Ovary (tissue), 3 donors: ENCODE results near the gene CLIC3.

Experiments used
- CTCF ChIP-seq, 3 donors: fragments of 450-650 bp in 2 of 3; fragments of 200-600 bp in 1 of 3; IDR thresholded peaks; one replicate each; pipeline versions ENCODE4 v1.5.1 to v1.8.0; 2016 to 2022; ENCODE audit warnings: antibody characterized with exemption in 3 of 3, mild to moderate bottlenecking in 1 of 3
- EP300 ChIP-seq: sonication (generic); formaldehyde crosslinking; IDR thresholded peaks from one replicate; pipeline ENCODE4 v1.6.1; 2017; ENCODE audit warnings: antibody characterized with exemption
- donor health status: DM: no; HTN: no; CAD: no.

GRCh38 chr9:137026384-137026783, 30.0 kb upstream of the CLIC3 start:
- no peak for TF ChIP-seq EP300
- no peak for TF ChIP-seq CTCF (IDR thresholded peaks at IDR 0.05)
